Adrenal gland (tissue), 12 donors: ENCODE data around the gene SLC43A1. TPM values are rescaled to one million over a fixed set of nuclear protein-coding genes. Genes with fewer than 3 reads are reported as not detected.

Experiments used
- DNase-seq, 7 donors: peaks; one replicate each; pipeline ENCODE4 v3.0.0-alpha.2; 2019 to 2020
- H3K27ac ChIP-seq, 5 donors: fragments of 200-600 bp; sonication (generic) in 4 of 5; 1 replicate in 3 of 5; 2 replicates in 2 of 5; pipeline versions ENCODE4 v1.5.1 to v1.8.0; 2016 to 2020; ENCODE audit warnings: mild to moderate bottlenecking in 1 of 5
- H3K27me3 ChIP-seq: fragments of 200-600 bp; 2 replicates; pipeline ENCODE4 v1.8.0; 2021
- H3K36me3 ChIP-seq, 2 donors: fragments of 200-600 bp; replicated peaks in 1 of 2; 1 replicate in 1 of 2; 2 replicates in 1 of 2; pipeline versions ENCODE4 v1.5.1 to v1.8.0; 2018 to 2022
- H3K4me1 ChIP-seq, 2 donors: fragments of 200-600 bp; replicated peaks in 1 of 2; 1 replicate in 1 of 2; 2 replicates in 1 of 2; pipeline versions ENCODE4 v1.5.1 to v1.8.0; 2018 to 2021
- H3K4me3 ChIP-seq, 4 donors: fragments of 200-600 bp; sonication (generic) in 3 of 4; one replicate each; pipeline ENCODE4 v1.5.1; 2016 to 2018
- H3K9me3 ChIP-seq, 3 donors: fragments of 200-600 bp; sonication (generic) in 1 of 3; replicated peaks in 1 of 3; 1 replicate in 2 of 3; 2 replicates in 1 of 3; pipeline versions ENCODE4 v1.5.1 to v1.8.0; 2016 to 2021
- POLR2A ChIP-seq, 2 donors: fragments of 450-650 bp; IDR thresholded peaks; one replicate each; pipeline ENCODE4 v1.6.1; 2017; ENCODE audit warnings: antibody characterized with exemption in 2 of 2, mild to moderate bottlenecking in 2 of 2, moderate library complexity in 1 of 2
- WGBS, 4 donors: extraction: QIAGEN DNeasy Blood & Tissue Kit in 2 of 4; methylation state at CpG; one replicate each; pipeline versions ENCODE4 v1.1.5 to v1.1.7; 2013 to 2017; 5-methylcytosine and 5-hydroxymethylcytosine counted together
- intact Hi-C, 2 donors: fragments of 100-400 bp; cut with DNase I; formaldehyde crosslinking; loops; one replicate each; pipeline versions ENCODE4 v1.14.1 to v1.15.0; 2022 to 2023
- polyA plus RNA-seq, 3 donors: library from polyadenylated mRNA; stranded (reverse); fragments of 200-250 nt in 2 of 3; fragments of 350-450 nt in 1 of 3; fragmentation: Illumina TruSeq in 1 of 3; extraction: RNeasy Lipid Tissue Mini Kit (QIAGEN cat#74804) in 1 of 3; gene quantifications; one replicate each; pipeline ENCODE4 v1.2.3, GENCODE V29; 2013 to 2014
- total RNA-seq, 9 donors: library from RNA; depleted of rRNA in 4 of 9; stranded (reverse); fragments of >200 nt in 4 of 9; fragments of 120-200 nt in 1 of 9; fragmentation: NEBNext Ultra II Directional in 1 of 9; extraction: Animal tissue kit (Norgen Biotek cat#: 25700) in 1 of 9; gene quantifications; one replicate each; pipeline versions ENCODE4 v1.1.0 to v1.2.4, GENCODE V29; 2013 to 2023
- TF ChIP-seq, protein P1 (sequence below), 6 experiments: fragments of 450-650 bp in 4 of 6; fragments of 200-600 bp in 2 of 6; sonication (generic) in 1 of 6; IDR thresholded peaks; 1 replicate in 5 of 6; 2 replicates in 1 of 6; pipeline versions ENCODE4 v1.5.1 to v1.8.0; 2016 to 2021; ENCODE audit warnings: antibody characterized with exemption in 6 of 6, mild to moderate bottlenecking in 2 of 6, moderate library complexity in 1 of 6
- donor health status: healthy with polysubstance abuse.
- donor health status: Bipolar disorder and iron deficiency.
- donor health status: DM: yes; HTN: yes; CAD: no.
- donor health status: DM: no; HTN: no; CAD: no.
- donor health status: DM: no; HTN: no; CAD: no.
- donor health status: DM: yes; HTN: yes; CAD: no.

Gene SLC43A1
- total and polyA plus RNA-seq, 12 donors, result 3.8 to 32.3 (median 22.9) TPM

DNA sequence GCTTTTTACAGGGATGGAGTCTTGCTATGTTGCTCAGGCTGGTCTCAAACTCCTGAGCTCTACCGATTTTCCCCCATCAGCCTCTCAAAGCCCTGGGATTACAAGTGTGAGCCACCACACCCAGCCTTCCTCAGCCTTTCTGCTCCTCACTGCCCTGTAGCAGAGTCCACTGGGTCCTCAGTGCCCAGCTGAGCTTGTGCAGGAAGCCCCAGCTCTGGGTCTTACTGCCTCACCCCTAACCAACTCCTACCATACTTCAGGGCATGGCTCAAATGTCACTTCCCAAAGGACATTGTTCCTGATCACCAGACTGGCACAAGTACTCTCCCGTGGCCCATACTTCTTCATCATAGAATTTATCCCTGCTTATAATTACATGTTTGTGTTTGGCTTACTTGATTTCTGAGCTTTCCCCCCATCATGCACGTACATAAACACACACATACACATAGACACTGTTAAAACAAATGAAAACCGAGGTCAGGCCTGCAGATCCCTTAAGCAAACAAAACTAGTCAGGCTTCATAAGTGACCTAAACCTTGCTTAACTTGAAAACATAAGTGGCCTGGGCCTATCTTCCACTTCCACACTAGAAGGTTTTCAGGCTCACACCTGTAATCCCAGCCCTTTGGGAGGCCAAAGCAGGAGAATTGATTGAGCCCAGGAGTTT lies 74.6 kb downstream of the SLC43A1 start:
- intact Hi-C loops, result no loop called here
- Histone ChIP-seq H3K9me3 (no peaks in the 10 kb centered on the region), H3K36me3 (no peaks in the 10 kb centered on the region), H3K27ac (no peak overlapping the region), H3K4me3 (no peak overlapping the region), H3K4me1 (no peaks in the 10 kb centered on the region), H3K27me3 (no peaks in the 10 kb centered on the region)
- WGBS, 4 donors, result 80 to 92% (median 89%) methylated on average over 4 of the region's 4 CpGs
- TF ChIP-seq, protein P1, sequence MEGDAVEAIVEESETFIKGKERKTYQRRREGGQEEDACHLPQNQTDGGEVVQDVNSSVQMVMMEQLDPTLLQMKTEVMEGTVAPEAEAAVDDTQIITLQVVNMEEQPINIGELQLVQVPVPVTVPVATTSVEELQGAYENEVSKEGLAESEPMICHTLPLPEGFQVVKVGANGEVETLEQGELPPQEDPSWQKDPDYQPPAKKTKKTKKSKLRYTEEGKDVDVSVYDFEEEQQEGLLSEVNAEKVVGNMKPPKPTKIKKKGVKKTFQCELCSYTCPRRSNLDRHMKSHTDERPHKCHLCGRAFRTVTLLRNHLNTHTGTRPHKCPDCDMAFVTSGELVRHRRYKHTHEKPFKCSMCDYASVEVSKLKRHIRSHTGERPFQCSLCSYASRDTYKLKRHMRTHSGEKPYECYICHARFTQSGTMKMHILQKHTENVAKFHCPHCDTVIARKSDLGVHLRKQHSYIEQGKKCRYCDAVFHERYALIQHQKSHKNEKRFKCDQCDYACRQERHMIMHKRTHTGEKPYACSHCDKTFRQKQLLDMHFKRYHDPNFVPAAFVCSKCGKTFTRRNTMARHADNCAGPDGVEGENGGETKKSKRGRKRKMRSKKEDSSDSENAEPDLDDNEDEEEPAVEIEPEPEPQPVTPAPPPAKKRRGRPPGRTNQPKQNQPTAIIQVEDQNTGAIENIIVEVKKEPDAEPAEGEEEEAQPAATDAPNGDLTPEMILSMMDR (IDR thresholded peaks at IDR 0.05), result no peak
- DNase-seq, result no peak

DNA sequence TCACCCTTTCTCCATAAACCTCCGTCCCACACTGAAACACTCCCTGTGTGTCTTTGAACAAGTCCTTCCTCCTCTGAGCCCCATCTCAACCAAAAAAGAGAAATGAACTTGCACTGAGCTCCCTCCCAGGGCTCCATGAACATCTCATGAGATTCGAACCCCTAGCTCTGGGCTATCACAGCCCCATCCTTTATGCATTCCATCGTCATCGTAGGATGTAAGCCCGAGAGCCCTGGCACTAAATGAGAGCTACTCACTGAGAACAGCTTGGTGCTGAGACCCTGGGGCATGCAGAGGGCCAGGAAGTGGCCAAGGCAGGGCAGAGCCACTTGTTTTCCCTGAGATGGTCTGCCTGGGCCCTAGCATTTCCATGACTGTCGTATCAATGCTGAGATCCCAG lies 75.7 kb downstream of the SLC43A1 start:
- H3K36me3 ChIP-seq, result no peaks in the 10 kb centered on the region
- DNase-seq, result no peak
- no peaks in the 10 kb centered on the region for H3K9me3 ChIP-seq
- no peak for TF ChIP-seq POLR2A (IDR thresholded peaks at IDR 0.05)
- TF ChIP-seq, protein P1 (IDR thresholded peaks at IDR 0.05), result no peak
- intact Hi-C loops, result no loop called here
- no peak overlapping the region for H3K4me3 ChIP-seq
- H3K27ac ChIP-seq, result no peak overlapping the region
- no peaks in the 10 kb centered on the region for H3K27me3 ChIP-seq
- peaks cover 0 to 4% of the 10 kb centered on the region in 2 donors for H3K4me1 ChIP-seq
- WGBS, 4 donors, result 72 to 79% (median 77%) methylated on average over 6 of the region's 6 CpGs

GRCh38 chr11:57438345-57439285 lies 76.9 kb downstream of the SLC43A1 start:
- H3K4me3 ChIP-seq, result no peak overlapping the region
- TF ChIP-seq, protein P1 (IDR thresholded peaks at IDR 0.05), result no peak
- no peak for TF ChIP-seq POLR2A (IDR thresholded peaks at IDR 0.05)
- H3K4me1 ChIP-seq, result peaks cover 0 to 13% of the 10 kb centered on the region in 2 donors
- H3K9me3 ChIP-seq, result no peaks in the 10 kb centered on the region
- intact Hi-C loops, result no loop called here
- DNase-seq, result no peak
- H3K27me3 ChIP-seq, result no peaks in the 10 kb centered on the region
- H3K27ac ChIP-seq, result no peak overlapping the region
- H3K36me3 ChIP-seq, result no peaks in the 10 kb centered on the region
- 87 to 92% (median 88%) methylated on average over 10 to 12 of the region's 12 CpGs for WGBS, 4 donors

- H3K27me3 ChIP-seq, result no peaks in the 10 kb centered on the region
- no peaks in the 10 kb centered on the region for H3K9me3 ChIP-seq
- no peaks in the 10 kb centered on the region for H3K36me3 ChIP-seq
- H3K27ac ChIP-seq, result no peak overlapping the region
- DNase-seq, result no peak
- intact Hi-C loops, result no loop called here
- TF ChIP-seq, protein P1 (IDR thresholded peaks at IDR 0.05), result no peak
- no peak for TF ChIP-seq POLR2A (IDR thresholded peaks at IDR 0.05)
- 81 to 89% (median 83%) methylated on average over 7 of the region's 7 CpGs for WGBS, 4 donors
- peaks cover 0 to 13% of the 10 kb centered on the region in 2 donors for H3K4me1 ChIP-seq
- no peak overlapping the region for H3K4me3 ChIP-seq
These were observed 79.5 kb downstream of the SLC43A1 start for GRCh38 chr11:57436031-57436430.
